ENCODE data around the gene MRPL49.
A peak's percentile ranks its signal among the peaks of the same experiment; 100 is the strongest.

MRPL49 gene

DNA sequence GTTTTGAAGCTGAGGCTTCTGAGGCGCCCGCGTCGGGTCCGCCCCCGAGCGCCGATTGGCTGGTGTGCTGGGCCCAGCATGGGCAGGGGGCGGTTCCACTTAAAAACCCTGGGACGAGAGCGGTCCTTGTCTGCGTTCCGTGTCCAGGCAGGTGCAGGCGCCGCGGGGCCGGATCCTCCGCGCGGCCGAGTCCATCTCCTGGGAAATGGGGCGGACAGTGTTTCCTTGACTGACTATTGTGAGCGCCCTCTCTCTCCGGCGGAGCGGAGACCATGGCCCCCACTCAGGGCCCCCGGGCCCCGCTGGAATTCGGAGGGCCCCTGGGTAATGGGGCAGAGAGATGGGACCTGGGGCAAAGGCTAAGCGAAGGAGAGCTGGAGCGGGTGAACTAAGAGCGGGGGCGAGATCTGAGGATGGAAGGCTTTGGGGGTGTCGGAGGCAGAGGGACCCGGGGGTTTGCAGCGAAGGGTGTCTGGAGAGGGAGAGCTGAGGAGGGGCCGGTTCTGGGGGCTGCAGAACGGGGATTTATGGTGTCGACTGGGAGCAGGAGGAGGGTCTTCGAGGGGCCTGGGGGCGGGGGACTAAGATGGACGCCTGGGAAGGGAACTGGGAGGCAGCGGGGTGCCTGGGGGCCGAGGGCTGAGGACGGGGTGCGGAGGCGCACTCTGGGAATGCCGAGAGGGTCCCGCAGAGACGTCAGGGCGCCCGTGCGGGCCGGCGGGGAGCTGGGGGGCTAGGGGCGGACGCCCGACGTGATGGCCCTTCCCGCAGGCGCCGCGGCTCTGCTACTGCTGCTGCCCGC, 10.2 kb upstream of the MRPL49 start, which contains the start of gene TM7SF2 (continued):
- TF ChIP-seq YY1 (tag by site-specific recombination; IDR thresholded peaks at IDR 0.05) (peak; percentile 29; the same call in 1 of the 2 replicates), ZNF391 (tag by site-specific recombination; IDR thresholded peaks at IDR 0.05; ENCODE audit: borderline replicate concordance, low read depth) (0 out of 2 replicates have a peak, but pooled peaks have one; percentile 31), ZNF658 (tag by site-specific recombination; IDR thresholded peaks at IDR 0.05) (no peak), ZNF133 (tag by site-specific recombination; IDR thresholded peaks at IDR 0.05) (no peak), BCL11A (tag by site-specific recombination; IDR thresholded peaks at IDR 0.05; ENCODE audit: low read depth) (0 out of 2 replicates have a peak, but pooled peaks have one; percentile 50), ZBTB8A (tag by site-specific recombination; IDR thresholded peaks at IDR 0.05) (peak; percentile 65; the same call in 1 of the 2 replicates), ZNF2 (tag by site-specific recombination; IDR thresholded peaks at IDR 0.05) (0 out of 2 replicates have a peak, but pooled peaks have one; percentile 35), ZNF600 (tag by site-specific recombination; IDR thresholded peaks at IDR 0.05) (peak; percentile 62; the same call in 1 of the 2 replicates), KLF7 (tag by site-specific recombination; IDR thresholded peaks at IDR 0.05; ENCODE audit: borderline replicate concordance) (no peak), ZNF610 (tag by site-specific recombination; IDR thresholded peaks at IDR 0.05; ENCODE audit: borderline replicate concordance) (no peak), GLI4 (tag by site-specific recombination; IDR thresholded peaks at IDR 0.05) (no peak), ZFP69B (tag by site-specific recombination; IDR thresholded peaks at IDR 0.05) (0 out of 2 replicates have a peak, but pooled peaks have one; percentile 45), ZNF785 (tag by site-specific recombination; IDR thresholded peaks at IDR 0.05) (no peak), ZEB2 (tag by site-specific recombination; IDR thresholded peaks at IDR 0.05) (peak; percentile 64), SP7 (tag by site-specific recombination; IDR thresholded peaks at IDR 0.05) (peak; percentile 49; the same call in 1 of the 2 replicates), ZNF335 (tag by site-specific recombination; conservative IDR thresholded peaks at IDR 0.05) (peak; percentile 72), ZNF394 (tag by site-specific recombination; IDR thresholded peaks at IDR 0.05; ENCODE audit: borderline replicate concordance) (no peak)
- TF ChIP-seq, protein P1, sequence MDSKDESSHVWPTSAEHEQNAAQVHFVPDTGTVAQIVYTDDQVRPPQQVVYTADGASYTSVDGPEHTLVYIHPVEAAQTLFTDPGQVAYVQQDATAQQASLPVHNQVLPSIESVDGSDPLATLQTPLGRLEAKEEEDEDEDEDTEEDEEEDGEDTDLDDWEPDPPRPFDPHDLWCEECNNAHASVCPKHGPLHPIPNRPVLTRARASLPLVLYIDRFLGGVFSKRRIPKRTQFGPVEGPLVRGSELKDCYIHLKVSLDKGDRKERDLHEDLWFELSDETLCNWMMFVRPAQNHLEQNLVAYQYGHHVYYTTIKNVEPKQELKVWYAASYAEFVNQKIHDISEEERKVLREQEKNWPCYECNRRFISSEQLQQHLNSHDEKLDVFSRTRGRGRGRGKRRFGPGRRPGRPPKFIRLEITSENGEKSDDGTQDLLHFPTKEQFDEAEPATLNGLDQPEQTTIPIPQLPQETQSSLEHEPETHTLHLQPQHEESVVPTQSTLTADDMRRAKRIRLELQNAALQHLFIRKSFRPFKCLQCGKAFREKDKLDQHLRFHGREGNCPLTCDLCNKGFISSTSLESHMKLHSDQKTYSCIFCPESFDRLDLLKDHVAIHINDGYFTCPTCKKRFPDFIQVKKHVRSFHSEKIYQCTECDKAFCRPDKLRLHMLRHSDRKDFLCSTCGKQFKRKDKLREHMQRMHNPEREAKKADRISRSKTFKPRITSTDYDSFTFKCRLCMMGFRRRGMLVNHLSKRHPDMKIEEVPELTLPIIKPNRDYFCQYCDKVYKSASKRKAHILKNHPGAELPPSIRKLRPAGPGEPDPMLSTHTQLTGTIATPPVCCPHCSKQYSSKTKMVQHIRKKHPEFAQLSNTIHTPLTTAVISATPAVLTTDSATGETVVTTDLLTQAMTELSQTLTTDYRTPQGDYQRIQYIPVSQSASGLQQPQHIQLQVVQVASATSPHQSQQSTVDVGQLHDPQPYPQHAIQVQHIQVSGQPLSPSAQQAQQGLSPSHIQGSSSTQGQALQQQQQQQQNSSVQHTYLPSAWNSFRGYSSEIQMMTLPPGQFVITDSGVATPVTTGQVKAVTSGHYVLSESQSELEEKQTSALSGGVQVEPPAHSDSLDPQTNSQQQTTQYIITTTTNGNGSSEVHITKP (tag by site-specific recombination; IDR thresholded peaks at IDR 0.05): peak; percentile 89
- TF ChIP-seq, protein P2, sequence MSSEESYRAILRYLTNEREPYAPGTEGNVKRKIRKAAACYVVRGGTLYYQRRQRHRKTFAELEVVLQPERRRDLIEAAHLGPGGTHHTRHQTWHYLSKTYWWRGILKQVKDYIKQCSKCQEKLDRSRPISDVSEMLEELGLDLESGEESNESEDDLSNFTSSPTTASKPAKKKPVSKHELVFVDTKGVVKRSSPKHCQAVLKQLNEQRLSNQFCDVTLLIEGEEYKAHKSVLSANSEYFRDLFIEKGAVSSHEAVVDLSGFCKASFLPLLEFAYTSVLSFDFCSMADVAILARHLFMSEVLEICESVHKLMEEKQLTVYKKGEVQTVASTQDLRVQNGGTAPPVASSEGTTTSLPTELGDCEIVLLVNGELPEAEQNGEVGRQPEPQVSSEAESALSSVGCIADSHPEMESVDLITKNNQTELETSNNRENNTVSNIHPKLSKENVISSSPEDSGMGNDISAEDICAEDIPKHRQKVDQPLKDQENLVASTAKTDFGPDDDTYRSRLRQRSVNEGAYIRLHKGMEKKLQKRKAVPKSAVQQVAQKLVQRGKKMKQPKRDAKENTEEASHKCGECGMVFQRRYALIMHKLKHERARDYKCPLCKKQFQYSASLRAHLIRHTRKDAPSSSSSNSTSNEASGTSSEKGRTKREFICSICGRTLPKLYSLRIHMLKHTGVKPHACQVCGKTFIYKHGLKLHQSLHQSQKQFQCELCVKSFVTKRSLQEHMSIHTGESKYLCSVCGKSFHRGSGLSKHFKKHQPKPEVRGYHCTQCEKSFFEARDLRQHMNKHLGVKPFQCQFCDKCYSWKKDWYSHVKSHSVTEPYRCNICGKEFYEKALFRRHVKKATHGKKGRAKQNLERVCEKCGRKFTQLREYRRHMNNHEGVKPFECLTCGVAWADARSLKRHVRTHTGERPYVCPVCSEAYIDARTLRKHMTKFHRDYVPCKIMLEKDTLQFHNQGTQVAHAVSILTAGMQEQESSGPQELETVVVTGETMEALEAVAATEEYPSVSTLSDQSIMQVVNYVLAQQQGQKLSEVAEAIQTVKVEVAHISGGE (tag by site-specific recombination; conservative IDR thresholded peaks at IDR 0.05; ENCODE audit: low read depth): peak; percentile 24; the same call in 1 of the 2 replicates
- TF ChIP-seq, protein P3, sequence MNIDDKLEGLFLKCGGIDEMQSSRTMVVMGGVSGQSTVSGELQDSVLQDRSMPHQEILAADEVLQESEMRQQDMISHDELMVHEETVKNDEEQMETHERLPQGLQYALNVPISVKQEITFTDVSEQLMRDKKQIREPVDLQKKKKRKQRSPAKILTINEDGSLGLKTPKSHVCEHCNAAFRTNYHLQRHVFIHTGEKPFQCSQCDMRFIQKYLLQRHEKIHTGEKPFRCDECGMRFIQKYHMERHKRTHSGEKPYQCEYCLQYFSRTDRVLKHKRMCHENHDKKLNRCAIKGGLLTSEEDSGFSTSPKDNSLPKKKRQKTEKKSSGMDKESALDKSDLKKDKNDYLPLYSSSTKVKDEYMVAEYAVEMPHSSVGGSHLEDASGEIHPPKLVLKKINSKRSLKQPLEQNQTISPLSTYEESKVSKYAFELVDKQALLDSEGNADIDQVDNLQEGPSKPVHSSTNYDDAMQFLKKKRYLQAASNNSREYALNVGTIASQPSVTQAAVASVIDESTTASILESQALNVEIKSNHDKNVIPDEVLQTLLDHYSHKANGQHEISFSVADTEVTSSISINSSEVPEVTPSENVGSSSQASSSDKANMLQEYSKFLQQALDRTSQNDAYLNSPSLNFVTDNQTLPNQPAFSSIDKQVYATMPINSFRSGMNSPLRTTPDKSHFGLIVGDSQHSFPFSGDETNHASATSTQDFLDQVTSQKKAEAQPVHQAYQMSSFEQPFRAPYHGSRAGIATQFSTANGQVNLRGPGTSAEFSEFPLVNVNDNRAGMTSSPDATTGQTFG (tag by site-specific recombination; IDR thresholded peaks at IDR 0.05; ENCODE audit: borderline replicate concordance): no peak
- TF ChIP-seq, protein P4, sequence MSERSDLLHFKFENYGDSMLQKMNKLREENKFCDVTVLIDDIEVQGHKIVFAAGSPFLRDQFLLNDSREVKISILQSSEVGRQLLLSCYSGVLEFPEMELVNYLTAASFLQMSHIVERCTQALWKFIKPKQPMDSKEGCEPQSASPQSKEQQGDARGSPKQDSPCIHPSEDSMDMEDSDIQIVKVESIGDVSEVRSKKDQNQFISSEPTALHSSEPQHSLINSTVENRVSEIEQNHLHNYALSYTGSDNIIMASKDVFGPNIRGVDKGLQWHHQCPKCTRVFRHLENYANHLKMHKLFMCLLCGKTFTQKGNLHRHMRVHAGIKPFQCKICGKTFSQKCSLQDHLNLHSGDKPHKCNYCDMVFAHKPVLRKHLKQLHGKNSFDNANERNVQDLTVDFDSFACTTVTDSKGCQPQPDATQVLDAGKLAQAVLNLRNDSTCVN (tag by site-specific recombination; optimal IDR thresholded peaks at IDR 0.05): peak; percentile 41
- TF ChIP-seq, protein P5, sequence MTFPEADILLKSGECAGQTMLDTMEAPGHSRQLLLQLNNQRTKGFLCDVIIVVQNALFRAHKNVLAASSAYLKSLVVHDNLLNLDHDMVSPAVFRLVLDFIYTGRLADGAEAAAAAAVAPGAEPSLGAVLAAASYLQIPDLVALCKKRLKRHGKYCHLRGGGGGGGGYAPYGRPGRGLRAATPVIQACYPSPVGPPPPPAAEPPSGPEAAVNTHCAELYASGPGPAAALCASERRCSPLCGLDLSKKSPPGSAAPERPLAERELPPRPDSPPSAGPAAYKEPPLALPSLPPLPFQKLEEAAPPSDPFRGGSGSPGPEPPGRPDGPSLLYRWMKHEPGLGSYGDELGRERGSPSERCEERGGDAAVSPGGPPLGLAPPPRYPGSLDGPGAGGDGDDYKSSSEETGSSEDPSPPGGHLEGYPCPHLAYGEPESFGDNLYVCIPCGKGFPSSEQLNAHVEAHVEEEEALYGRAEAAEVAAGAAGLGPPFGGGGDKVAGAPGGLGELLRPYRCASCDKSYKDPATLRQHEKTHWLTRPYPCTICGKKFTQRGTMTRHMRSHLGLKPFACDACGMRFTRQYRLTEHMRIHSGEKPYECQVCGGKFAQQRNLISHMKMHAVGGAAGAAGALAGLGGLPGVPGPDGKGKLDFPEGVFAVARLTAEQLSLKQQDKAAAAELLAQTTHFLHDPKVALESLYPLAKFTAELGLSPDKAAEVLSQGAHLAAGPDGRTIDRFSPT (tag by site-specific recombination; IDR thresholded peaks at IDR 0.05): no peak
- TF ChIP-seq, protein P6, sequence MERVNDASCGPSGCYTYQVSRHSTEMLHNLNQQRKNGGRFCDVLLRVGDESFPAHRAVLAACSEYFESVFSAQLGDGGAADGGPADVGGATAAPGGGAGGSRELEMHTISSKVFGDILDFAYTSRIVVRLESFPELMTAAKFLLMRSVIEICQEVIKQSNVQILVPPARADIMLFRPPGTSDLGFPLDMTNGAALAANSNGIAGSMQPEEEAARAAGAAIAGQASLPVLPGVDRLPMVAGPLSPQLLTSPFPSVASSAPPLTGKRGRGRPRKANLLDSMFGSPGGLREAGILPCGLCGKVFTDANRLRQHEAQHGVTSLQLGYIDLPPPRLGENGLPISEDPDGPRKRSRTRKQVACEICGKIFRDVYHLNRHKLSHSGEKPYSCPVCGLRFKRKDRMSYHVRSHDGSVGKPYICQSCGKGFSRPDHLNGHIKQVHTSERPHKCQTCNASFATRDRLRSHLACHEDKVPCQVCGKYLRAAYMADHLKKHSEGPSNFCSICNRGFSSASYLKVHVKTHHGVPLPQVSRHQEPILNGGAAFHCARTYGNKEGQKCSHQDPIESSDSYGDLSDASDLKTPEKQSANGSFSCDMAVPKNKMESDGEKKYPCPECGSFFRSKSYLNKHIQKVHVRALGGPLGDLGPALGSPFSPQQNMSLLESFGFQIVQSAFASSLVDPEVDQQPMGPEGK (tag by site-specific recombination; IDR thresholded peaks at IDR 0.05): peak; percentile 87

All from HEK293 (cell line).